ENCODE results near the gene INO80.
"Not testable (repeated sequence)": the region's sequence is repeated elsewhere in the genome, so short reads cannot be mapped to it uniquely, and the experiment has no call there.

The INO80 gene

GRCh38 chr15:41080144-41080543, 35.9 kb downstream of the INO80 start:
- Mint-ChIP-seq H3K4me3 (no peak overlapping the region), H3K36me3 (ENCODE audit: low read depth) (peaks cover 73% of the 10 kb centered on the region), H3K27me3 (ENCODE audit: low read depth, poor library complexity) (no peaks in the 10 kb centered on the region), H3K4me1 (peaks cover 4% of the 10 kb centered on the region), H3K27ac (peak overlapping the region; percentile 1), H3K9me3 (no peaks in the 10 kb centered on the region)
- TF ChIP-seq CTCF (IDR thresholded peaks at IDR 0.05) = no peak
- DNase-seq = no peak

- H3K36me3 Mint-ChIP-seq (ENCODE audit: low read depth) = peaks cover 73% of the 10 kb centered on the region
- no peak overlapping the region for H3K4me3 Mint-ChIP-seq
- no peaks in the 10 kb centered on the region for H3K27me3 Mint-ChIP-seq (ENCODE audit: low read depth, poor library complexity)
- no peak for TF ChIP-seq CTCF (IDR thresholded peaks at IDR 0.05)
- H3K27ac Mint-ChIP-seq = peak overlapping the region; percentile 57
- peak; percentile 5 for DNase-seq
- H3K9me3 Mint-ChIP-seq = no peaks in the 10 kb centered on the region
- H3K4me1 Mint-ChIP-seq = peaks cover 4% of the 10 kb centered on the region
Observed at GRCh38 chr15:41079717-41080116, 36.4 kb downstream of the INO80 start.

- DNase-seq; H3K9me3 Mint-ChIP-seq; H3K4me3 Mint-ChIP-seq; H3K27ac Mint-ChIP-seq; H3K27me3 Mint-ChIP-seq (ENCODE audit: low read depth, poor library complexity); H3K4me1 Mint-ChIP-seq: not testable (repeated sequence)
- H3K36me3 Mint-ChIP-seq (ENCODE audit: low read depth) = peaks cover 75% of the 10 kb centered on the region
Observed at GRCh38 chr15:41078879-41079278, 37.2 kb downstream of the INO80 start.

GRCh38 chr15:41078125-41078524, 38.0 kb downstream of the INO80 start:
- Mint-ChIP-seq H3K27me3 (ENCODE audit: low read depth, poor library complexity) (no peaks in the 10 kb centered on the region), H3K27ac (no peak overlapping the region), H3K4me3 (no peak overlapping the region), H3K36me3 (ENCODE audit: low read depth) (peaks cover 75% of the 10 kb centered on the region), H3K4me1 (peaks cover 4% of the 10 kb centered on the region), H3K9me3 (no peaks in the 10 kb centered on the region)
- TF ChIP-seq CTCF (IDR thresholded peaks at IDR 0.05) = no peak
- no peak for DNase-seq

- H3K4me3 Mint-ChIP-seq = no peak overlapping the region
- H3K9me3 Mint-ChIP-seq = no peaks in the 10 kb centered on the region
- peaks cover 69% of the 10 kb centered on the region for H3K36me3 Mint-ChIP-seq (ENCODE audit: low read depth)
- no peak for DNase-seq
- H3K4me1 Mint-ChIP-seq = peaks cover 5% of the 10 kb centered on the region
- H3K27ac Mint-ChIP-seq = no peak overlapping the region
- H3K27me3 Mint-ChIP-seq (ENCODE audit: low read depth, poor library complexity) = peaks cover 3% of the 10 kb centered on the region
- TF ChIP-seq CTCF (IDR thresholded peaks at IDR 0.05) = no peak
Observed at GRCh38 chr15:41073028-41073427, 43.1 kb downstream of the INO80 start.

- H3K4me3 Mint-ChIP-seq = no peak overlapping the region
- peaks cover 3% of the 10 kb centered on the region for H3K27me3 Mint-ChIP-seq (ENCODE audit: low read depth, poor library complexity)
- no peak for TF ChIP-seq CTCF (IDR thresholded peaks at IDR 0.05)
- H3K4me1 Mint-ChIP-seq = peaks cover 5% of the 10 kb centered on the region
- H3K36me3 Mint-ChIP-seq (ENCODE audit: low read depth) = peaks cover 69% of the 10 kb centered on the region
- no peak for DNase-seq
- no peaks in the 10 kb centered on the region for H3K9me3 Mint-ChIP-seq
- no peak overlapping the region for H3K27ac Mint-ChIP-seq
Observed at GRCh38 chr15:41072013-41072412, 44.1 kb downstream of the INO80 start.
